Panc1 (cell line): ENCODE results near the gene GRIK4.

Experiments used
- CTCF ChIP-seq: fragments of 450-650 bp; IDR thresholded peaks from 2 replicates; pipeline ENCODE4 v1.5.1; 2017; ENCODE audit warnings: mild to moderate bottlenecking
- POLR2AphosphoS5 ChIP-seq: IDR thresholded peaks from 2 replicates; pipeline ENCODE4 v1.6.1; 2012; ENCODE audit warnings: mild to moderate bottlenecking, low read depth, low read length, moderate library complexity
- REST ChIP-seq, 2 experiments: IDR thresholded peaks; 2 replicates each; pipeline ENCODE4 v1.6.1; 2011 to 2012; ENCODE audit warnings: low read depth in 2 of 2, control low read depth in 1 of 2, low read length in 1 of 2, mild to moderate bottlenecking in 1 of 2, moderate library complexity in 1 of 2; ENCODE audit not compliant: insufficient read depth in 1 of 2
- SIN3A ChIP-seq: IDR thresholded peaks from 2 replicates; pipeline ENCODE4 v1.6.1; 2012; ENCODE audit warnings: low read depth, mild to moderate bottlenecking, low read length, moderate library complexity, borderline replicate concordance; ENCODE audit not compliant: insufficient read depth
- TCF7L2 ChIP-seq: IDR thresholded peaks from 2 replicates; pipeline ENCODE4 v1.6.1; 2011; ENCODE audit warnings: mild to moderate bottlenecking, low read depth, low read length, inconsistent platforms

GRCh38 chr11:120589376-120589775, 77.8 kb downstream of the GRIK4 start:
- TF ChIP-seq POLR2AphosphoS5 (no peak), CTCF (no peak), TCF7L2 (no peak), REST (IDR thresholded peaks at IDR 0.05; ENCODE audit: insufficient read depth in 1 of 2, low read depth in 2 of 2, low read length in 1 of 2) (no peak), SIN3A (no peak)
